ENCODE measurements around the gene SLC25A31.

The SLC25A31 gene

DNA sequence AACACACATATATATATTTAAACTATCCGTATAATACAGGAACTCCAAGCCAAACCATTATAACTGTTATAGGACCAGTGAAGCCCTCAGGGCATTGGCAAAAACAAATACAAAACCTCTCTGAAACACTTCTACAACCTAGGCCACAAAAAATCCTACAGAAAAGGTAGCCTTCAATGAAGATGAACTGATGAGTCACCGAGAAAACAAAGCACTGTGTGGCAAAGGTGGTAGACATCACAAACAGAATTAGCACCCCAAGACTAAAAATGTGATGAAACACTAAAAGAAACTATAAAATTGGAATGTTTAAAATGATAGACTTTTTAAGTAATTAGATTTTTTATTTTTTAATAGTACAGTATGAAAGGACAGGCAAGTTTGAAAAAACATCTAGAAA is 46.4 kb downstream of the SLC25A31 start:
- no peak overlapping the region for H3K27ac ChIP-seq

DNA sequence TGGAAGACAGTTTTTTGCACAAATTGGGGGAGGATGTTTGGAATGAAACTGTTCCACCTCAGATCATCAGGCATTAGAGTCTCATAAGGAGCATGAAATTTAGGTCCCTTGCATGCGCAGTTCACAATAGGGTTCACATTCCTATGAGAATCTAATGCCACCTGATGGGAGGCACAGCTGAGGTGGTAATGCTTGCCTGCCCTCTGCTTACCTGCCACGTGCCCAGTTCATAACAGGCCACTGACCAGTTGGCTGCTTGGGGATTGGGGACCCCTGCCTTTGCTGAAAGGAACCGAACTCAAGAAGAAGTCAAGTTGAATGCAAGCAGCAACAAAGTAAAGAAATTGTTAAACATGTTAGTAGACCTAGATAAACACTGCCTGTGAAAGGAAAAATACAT is 47.3 kb downstream of the SLC25A31 start:
- H3K27ac ChIP-seq = no peak overlapping the region
- no peak for DNase-seq (ENCODE audit: low spot score)
- TF ChIP-seq, protein P1, sequence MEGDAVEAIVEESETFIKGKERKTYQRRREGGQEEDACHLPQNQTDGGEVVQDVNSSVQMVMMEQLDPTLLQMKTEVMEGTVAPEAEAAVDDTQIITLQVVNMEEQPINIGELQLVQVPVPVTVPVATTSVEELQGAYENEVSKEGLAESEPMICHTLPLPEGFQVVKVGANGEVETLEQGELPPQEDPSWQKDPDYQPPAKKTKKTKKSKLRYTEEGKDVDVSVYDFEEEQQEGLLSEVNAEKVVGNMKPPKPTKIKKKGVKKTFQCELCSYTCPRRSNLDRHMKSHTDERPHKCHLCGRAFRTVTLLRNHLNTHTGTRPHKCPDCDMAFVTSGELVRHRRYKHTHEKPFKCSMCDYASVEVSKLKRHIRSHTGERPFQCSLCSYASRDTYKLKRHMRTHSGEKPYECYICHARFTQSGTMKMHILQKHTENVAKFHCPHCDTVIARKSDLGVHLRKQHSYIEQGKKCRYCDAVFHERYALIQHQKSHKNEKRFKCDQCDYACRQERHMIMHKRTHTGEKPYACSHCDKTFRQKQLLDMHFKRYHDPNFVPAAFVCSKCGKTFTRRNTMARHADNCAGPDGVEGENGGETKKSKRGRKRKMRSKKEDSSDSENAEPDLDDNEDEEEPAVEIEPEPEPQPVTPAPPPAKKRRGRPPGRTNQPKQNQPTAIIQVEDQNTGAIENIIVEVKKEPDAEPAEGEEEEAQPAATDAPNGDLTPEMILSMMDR (IDR thresholded peaks at IDR 0.05) = no peak
- H3K4me3 ChIP-seq = no peak overlapping the region

More for the DNA sequence above, 46.4 kb downstream of the SLC25A31 start:
- TF ChIP-seq, protein P1 (IDR thresholded peaks at IDR 0.05) = no peak
- H3K4me3 ChIP-seq = no peak overlapping the region
- no peak for DNase-seq (ENCODE audit: low spot score)

DNA sequence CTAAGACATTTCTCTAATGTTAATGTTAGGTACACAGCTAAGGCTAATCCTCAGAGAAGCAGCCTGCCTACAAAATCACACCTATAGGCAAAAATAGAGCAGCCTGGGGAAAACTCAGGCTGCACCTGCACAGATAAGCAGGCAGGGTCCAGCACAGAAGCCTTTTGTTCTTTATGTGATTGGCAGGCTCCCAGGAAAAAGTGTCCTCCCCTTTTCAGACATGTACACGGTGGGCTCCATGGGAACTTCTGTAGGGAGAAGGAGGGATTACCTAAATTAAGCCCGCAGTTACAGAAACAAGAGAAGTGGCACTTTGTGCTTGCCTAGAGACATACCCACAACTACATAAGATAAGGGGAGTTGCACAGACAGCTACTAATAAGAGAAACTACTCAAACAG is 47.9 kb downstream of the SLC25A31 start:
- no peak overlapping the region for H3K4me3 ChIP-seq
- H3K27ac ChIP-seq = no peak overlapping the region
- TF ChIP-seq, protein P1 (IDR thresholded peaks at IDR 0.05) = no peak
- no peak for DNase-seq (ENCODE audit: low spot score)

DNA sequence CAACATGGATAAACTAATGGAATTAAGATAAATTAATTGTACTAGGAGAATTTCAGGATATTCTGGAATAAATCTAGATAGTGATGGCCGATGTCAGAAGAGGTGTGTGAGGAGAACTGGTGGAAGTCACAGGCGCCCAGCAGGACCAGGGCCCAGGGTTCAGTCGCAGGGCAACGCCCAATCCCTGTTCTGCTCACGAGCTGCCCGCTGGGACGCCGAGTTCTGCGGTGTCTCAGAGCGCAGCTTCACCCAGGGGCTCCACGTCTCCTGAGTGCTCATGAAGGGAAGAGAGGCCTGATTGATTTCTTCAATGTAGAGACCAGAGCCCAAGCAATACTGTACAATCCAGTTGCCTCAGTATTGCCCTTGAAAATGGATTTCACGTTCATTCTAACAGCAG is 50.4 kb downstream of the SLC25A31 start:
- DNase-seq (ENCODE audit: low spot score) = no peak
- Histone ChIP-seq H3K4me3 (no peak overlapping the region), H3K27ac (no peak overlapping the region)
- TF ChIP-seq, protein P1 (IDR thresholded peaks at IDR 0.05) = no peak

DNA sequence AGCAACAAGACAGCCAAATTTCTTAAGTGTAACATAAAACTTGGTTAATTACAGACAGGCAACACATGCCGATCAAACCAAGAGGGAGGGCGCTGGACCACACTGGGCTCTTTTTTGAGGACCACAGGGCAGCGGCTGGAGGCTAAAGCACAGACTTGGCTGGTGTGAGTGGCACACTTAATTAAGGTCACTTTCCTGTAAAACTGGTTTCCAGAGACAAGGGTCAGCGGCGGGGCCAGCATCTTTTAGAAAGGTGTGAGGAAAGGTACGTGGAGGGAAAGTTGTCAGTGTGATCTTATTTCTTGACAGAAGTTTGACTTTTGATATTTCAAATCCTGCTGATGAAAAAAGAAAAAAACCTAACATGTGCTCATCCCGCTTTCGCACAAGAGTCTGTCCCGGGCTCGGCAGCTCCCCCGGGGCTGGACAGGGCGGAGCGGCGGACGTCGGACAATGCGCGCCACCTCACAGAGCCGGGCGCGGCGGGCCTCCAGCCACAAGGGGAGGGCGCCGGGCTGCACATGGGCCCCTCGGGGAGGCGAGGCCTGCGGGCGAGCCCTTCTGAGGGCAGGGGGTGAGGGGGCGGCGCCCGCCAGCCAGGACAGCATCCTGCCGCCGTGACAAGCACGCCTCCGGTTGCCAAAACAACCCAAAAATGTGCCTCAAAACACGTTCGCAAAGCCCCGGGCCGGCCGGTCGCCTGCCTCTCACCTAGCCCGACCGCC is 51.3 kb downstream of the SLC25A31 start:
- peak overlapping the region; percentile 87 for H3K4me3 ChIP-seq
- peak; percentile 80 for DNase-seq (ENCODE audit: low spot score)
- TF ChIP-seq, protein P1 (IDR thresholded peaks at IDR 0.05) = no peak
- peak overlapping the region; percentile 88 to 90 for H3K27ac ChIP-seq

DNA sequence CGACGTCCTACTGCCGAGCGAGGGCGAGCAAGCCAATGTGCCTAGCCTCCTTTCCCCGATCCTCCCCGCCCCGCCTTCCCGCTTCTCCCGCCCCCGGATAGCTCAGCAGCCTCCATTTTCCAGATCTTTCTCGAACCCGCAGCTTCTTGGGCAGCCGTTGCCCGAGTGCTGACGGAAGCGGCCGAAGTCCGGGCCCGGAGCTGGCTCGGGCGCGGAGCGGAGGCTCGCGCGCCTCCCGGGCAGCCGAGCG is 51.8 kb downstream of the SLC25A31 start:
- peak; percentile 90 for DNase-seq (ENCODE audit: low spot score)
- peak overlapping the region; percentile 88 to 90 for H3K27ac ChIP-seq
- TF ChIP-seq, protein P1 (IDR thresholded peaks at IDR 0.05) = peak; percentile 26

DNA sequence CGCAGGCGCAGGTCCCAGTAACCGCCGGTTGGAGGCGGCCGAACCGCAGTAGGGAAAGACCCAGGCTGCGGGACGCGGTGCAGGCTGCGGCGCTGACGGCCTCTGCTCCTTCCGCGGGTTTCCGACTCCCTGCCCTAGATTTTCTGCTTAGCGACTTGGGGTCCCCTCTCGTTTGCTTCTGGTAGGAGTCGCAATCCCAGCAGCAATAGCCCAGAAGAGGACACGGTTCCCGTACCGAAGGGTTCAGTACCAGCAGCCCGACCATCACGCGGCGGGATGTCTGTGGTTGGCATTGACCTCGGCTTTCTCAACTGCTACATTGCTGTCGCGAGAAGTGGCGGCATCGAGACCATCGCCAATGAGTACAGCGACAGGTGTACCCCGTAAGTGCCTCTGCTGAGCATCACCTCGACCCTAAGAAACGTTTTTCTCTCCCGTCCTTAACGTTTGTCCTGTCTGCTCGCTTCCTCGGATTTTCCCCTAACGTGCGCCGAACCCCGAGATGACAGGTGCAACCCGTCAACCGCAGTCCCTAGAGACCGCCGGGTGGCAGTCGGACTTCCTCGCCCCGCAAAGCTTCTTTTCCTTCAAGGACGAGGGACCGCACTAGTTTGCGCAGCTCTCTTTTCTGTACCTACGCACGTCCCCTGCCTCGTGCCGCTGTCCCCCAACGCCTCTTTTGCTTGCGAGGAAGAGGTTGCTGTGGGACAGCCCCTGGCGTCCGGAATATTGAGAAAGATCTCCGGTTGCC is 52.2 kb downstream of the SLC25A31 start, which contains the start of gene HSPA4L:
Gene HSPA4L, plus strand, starts transcription at position 48 of the 751 bp plus-strand sequence. Its CDS starts 229 bp downstream, at position 277.
- H3K27ac ChIP-seq = peak within 1 kb of the TSS; percentile 88 to 90
- H3K4me3 ChIP-seq = peak within 1 kb of the TSS; percentile 87
- TF ChIP-seq, protein P1 (IDR thresholded peaks at IDR 0.05) = no peak
- no peak for DNase-seq (ENCODE audit: low spot score)

More for the DNA sequence above, 51.8 kb downstream of the SLC25A31 start:
- H3K4me3 ChIP-seq = peak overlapping the region; percentile 87
